GM12891 (cell line): ENCODE measurements around the gene CDC42EP3.

Source experiments
- POLR2A ChIP-seq: IDR thresholded peaks from 2 replicates; pipeline ENCODE4 v1.6.1; 2011; ENCODE audit warnings: low read depth, low read length, control low read depth
- POLR2AphosphoS5 ChIP-seq: IDR thresholded peaks from 2 replicates; pipeline ENCODE4 v1.6.1; 2011; ENCODE audit warnings: low read depth, low read length, control low read depth
- POU2F2 ChIP-seq: IDR thresholded peaks from 2 replicates; pipeline ENCODE4 v1.6.1; 2011; ENCODE audit warnings: low read depth, mild to moderate bottlenecking, control low read depth, low read length, moderate library complexity
- TAF1 ChIP-seq: IDR thresholded peaks from 2 replicates; pipeline ENCODE4 v1.6.1; 2011; ENCODE audit warnings: low read depth, low read length, control low read depth

- TF ChIP-seq POLR2AphosphoS5 (no peak), TAF1 (no peak), POLR2A (no peak), POU2F2 (no peak)
Measured at GRCh38 chr2:37612382-37612781, 59.1 kb downstream of the CDC42EP3 start.
